CD4-positive, alpha-beta T cell treated with Interleukin-2 at 100 ng/mL for 4 hours (primary cell): ENCODE measurements around the gene PLAC8L1.

ENCODE experiments used
- DNase-seq: peaks from one replicate; pipeline ENCODE4 v3.0.0-alpha.2; 2020; ENCODE audit warnings: low spot score

Gene PLAC8L1

DNA sequence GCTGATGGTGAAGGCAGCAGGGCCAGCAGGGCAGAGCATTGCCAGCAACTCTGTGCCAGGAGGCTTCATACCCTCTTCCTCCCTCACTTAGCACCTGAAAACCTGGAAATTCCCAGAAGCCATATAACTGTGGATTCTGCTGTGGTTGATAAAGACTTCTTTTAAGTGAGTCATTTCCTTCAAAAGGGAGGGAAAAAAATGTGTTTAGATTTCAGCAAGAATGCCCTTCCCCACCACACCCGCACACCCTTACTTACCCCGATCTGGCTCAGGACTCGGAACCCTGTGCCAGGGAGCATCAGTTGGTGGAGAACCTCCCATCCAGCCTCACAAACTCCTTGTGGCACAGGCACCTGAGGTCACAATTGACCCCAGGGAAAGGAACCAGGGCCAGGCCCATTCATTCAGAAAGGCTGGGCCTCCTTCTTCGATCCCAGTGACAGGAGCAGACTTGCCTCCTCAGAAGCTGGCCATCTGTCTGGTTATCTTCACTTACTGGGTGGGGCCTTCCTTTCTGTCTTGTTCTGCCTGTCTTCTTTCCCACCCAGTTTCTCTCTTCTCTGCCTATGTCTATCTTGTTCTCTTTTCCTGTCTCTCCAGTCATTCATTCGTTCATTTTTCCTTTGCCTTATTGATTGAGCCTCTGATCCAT is 62.6 kb downstream of the PLAC8L1 start:
- no peak for DNase-seq

DNA sequence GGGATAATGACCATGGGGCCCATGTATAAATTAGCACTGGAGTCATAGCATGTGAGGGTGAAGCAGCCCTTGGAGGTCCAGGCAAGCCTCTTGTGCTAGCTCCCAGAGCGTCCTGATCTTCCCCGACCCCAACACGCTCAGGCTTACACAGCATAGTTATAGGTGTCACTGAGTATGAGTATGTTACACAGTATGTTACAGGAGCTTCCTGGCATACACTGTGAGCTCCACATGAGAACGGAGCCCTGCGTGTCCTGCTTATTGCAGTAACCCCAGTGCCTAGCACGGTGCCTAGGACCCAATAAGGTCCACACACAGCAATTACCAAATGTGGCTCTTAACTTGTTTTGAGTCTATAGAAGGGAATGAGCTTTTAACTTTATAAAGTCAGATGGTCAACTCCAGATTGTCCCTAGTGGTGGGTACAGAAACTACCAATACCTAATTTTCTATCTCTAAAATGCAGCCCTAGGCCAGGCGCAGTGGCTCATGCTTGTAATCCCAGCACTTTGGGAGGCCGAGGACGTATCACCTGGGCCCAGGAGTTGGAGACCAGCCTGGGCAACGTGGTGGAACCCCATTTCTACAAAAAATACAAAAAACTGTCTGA is 64.1 kb downstream of the PLAC8L1 start:
- no peak for DNase-seq

DNA sequence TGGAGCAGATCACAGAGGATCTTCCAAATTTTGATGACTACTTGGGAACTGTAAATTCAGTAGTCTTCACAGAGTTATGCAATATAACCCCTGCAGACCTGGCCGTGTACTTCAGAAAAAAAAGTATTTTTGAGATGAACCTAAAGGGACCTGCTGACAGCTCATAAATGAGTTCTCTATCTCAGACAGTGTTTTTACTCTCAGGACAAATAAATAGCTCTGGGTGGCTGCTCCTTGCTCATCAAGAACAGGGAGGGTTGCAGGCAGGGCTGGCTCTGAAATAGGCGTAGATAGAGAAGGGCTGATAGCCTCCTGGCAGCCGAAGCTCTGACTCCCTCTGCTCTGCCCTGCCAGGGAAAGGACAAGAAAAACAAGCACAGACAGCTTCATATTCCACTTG is 64.8 kb downstream of the PLAC8L1 start:
- no peak for DNase-seq

DNA sequence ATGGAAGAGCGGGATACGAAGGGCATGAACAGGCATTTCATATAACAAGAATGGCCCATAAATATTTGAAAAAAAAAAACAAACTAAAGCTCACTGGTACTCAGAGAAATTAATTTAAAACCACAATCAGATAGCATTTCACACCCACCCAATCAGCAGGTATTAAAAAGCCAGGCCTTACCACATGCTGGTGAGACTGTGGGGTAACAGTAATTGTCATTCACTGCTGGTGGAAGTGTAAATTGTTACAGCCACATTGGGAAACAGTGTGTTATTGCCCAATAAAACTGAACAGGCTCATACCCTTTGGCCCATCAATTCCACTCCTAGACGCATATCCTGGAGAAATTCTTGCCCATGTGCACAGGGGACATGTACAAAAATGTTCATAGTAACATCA is 66.0 kb downstream of the PLAC8L1 start:
- no peak for DNase-seq

DNA sequence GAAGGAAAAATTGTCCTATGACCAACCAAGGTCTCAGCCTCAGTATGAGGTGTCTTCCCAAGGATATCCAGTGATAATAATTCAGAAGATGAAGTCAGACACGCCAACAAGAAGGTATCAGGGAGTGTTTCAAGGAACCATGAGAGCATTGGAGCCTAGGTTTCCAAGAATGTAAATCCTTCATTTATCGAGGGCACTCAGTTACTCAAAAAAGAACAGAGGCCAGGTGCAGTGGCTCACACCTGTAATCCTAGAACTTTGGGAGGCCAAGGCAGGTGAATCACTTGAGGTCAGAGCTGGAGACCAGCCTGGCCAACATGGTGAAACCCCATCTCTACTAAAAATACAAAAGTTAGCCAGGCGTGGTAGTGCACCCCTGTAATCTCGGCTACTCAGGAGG is 70.8 kb downstream of the PLAC8L1 start:
- DNase-seq = no peak
